ENCODE results near the gene THSD8. TPM values are rescaled to one million over a fixed set of nuclear protein-coding genes. Genes with fewer than 3 reads are reported as not detected.

Gene THSD8
- total RNA-seq, 4 donors from 2014 or later = 4.8 TPM; not detected in 3

GRCh38 chr19:12786141-12786870 is 15.6 kb upstream of the THSD8 start:
- Histone ChIP-seq H3K4me3 (peak overlapping the region in 1 of 4 donors; percentile 23), H3K27me3 (no peaks in the 10 kb centered on the region), H3K27ac (peak overlapping the region; percentile 99 to 100 (median 99)), H3K36me3 (no peaks in the 10 kb centered on the region), H3K9me3 (no peaks in the 10 kb centered on the region), H3K4me1 (peaks cover 0 to 88% (median 70%) of the 10 kb centered on the region in 4 donors)
- WGBS, 2 donors = 23 to 25% methylated on average over 14 of the region's 18 CpGs
- DNase-seq (ENCODE audit: low spot score in 2 of 2) = no peak
- peak in 2 of 5 experiments; percentile 13 to 17 for TF ChIP-seq CTCF (IDR thresholded peaks at IDR 0.05)
- peak in 1 of 2 donors; percentile 20 for TF ChIP-seq POLR2A (IDR thresholded peaks at IDR 0.05)
- TF ChIP-seq EP300 (IDR thresholded peaks at IDR 0.05) = peak; percentile 63 to 84

- Histone ChIP-seq H3K9me3 (no peaks in the 10 kb centered on the region), H3K27ac (peak overlapping the region; percentile 99 to 100 (median 99)), H3K4me1 (peaks cover 0 to 81% (median 67%) of the 10 kb centered on the region in 4 donors), H3K4me3 (no peak overlapping the region), H3K36me3 (no peaks in the 10 kb centered on the region), H3K27me3 (no peaks in the 10 kb centered on the region)
- no peak for DNase-seq (ENCODE audit: low spot score in 2 of 2)
- WGBS, 2 donors = 49 to 66% methylated on average over 3 of the region's 3 CpGs
- TF ChIP-seq POLR2A (IDR thresholded peaks at IDR 0.05) = no peak
- TF ChIP-seq CTCF (IDR thresholded peaks at IDR 0.05) = no peak
- no peak for TF ChIP-seq EP300 (IDR thresholded peaks at IDR 0.05)
These were observed 14.9 kb upstream of the THSD8 start for GRCh38 chr19:12786952-12787351.

- peak overlapping the region; percentile 99 to 100 (median 99) for H3K27ac ChIP-seq
- H3K4me3 ChIP-seq = no peak overlapping the region
- DNase-seq (ENCODE audit: low spot score in 2 of 2) = no peak
- H3K27me3 ChIP-seq = no peaks in the 10 kb centered on the region
- H3K36me3 ChIP-seq = no peaks in the 10 kb centered on the region
- peaks cover 0 to 76% (median 64%) of the 10 kb centered on the region in 4 donors for H3K4me1 ChIP-seq
- no peaks in the 10 kb centered on the region for H3K9me3 ChIP-seq
- no peak for TF ChIP-seq POLR2A (IDR thresholded peaks at IDR 0.05)
- no peak for TF ChIP-seq EP300 (IDR thresholded peaks at IDR 0.05)
- no peak for TF ChIP-seq CTCF (IDR thresholded peaks at IDR 0.05)
- WGBS, 2 donors = 63 to 74% methylated on average over 10 of the region's 10 CpGs
These were observed 14.4 kb upstream of the THSD8 start for GRCh38 chr19:12787458-12787857.

GRCh38 chr19:12788042-12788681 is 13.7 kb upstream of the THSD8 start:
- DNase-seq (ENCODE audit: low spot score in 2 of 2) = no peak
- peaks cover 0 to 69% (median 58%) of the 10 kb centered on the region in 4 donors for H3K4me1 ChIP-seq
- H3K27me3 ChIP-seq = no peaks in the 10 kb centered on the region
- TF ChIP-seq CTCF (IDR thresholded peaks at IDR 0.05) = no peak
- TF ChIP-seq POLR2A (IDR thresholded peaks at IDR 0.05) = no peak
- TF ChIP-seq EP300 (IDR thresholded peaks at IDR 0.05) = no peak
- no peaks in the 10 kb centered on the region for H3K9me3 ChIP-seq
- WGBS, 2 donors = 28 to 32% methylated on average over 4 of the region's 4 CpGs
- H3K27ac ChIP-seq = peak overlapping the region; percentile 99 to 100 (median 99)
- H3K4me3 ChIP-seq = peak overlapping the region; percentile 57 to 81 (median 69)
- no peaks in the 10 kb centered on the region for H3K36me3 ChIP-seq

GRCh38 chr19:12788682-12789097 is 13.2 kb upstream of the THSD8 start:
- peak in 1 of 2 donors; percentile 79 for DNase-seq (ENCODE audit: low spot score in 2 of 2)
- Histone ChIP-seq H3K4me3 (peak overlapping the region; percentile 57 to 81 (median 69)), H3K4me1 (peaks cover 0 to 65% (median 53%) of the 10 kb centered on the region in 4 donors), H3K27me3 (no peaks in the 10 kb centered on the region), H3K9me3 (no peaks in the 10 kb centered on the region), H3K27ac (peak overlapping the region; percentile 99 to 100 (median 99)), H3K36me3 (no peaks in the 10 kb centered on the region)
- 0 to 1% methylated on average over 11 to 12 of the region's 12 CpGs for WGBS, 2 donors
- no peak for TF ChIP-seq CTCF (IDR thresholded peaks at IDR 0.05)
- peak in 1 of 2 donors; percentile 74 for TF ChIP-seq EP300 (IDR thresholded peaks at IDR 0.05)
- TF ChIP-seq POLR2A (IDR thresholded peaks at IDR 0.05) = peak in 1 of 2 donors; percentile 13

Data from tibial nerve (tissue), 4 donors.